Sciatic nerve (tissue), 2 donors: Measurements from ENCODE around the gene ATXN1. TPM values are rescaled to one million over a fixed set of nuclear protein-coding genes. Genes with fewer than 3 reads are reported as not detected.

Experiments
- ATAC-seq: fragments of 200-7000 bp; cut with Tn5 transposase; one replicate; pipeline ENCODE4 v1.9.1; 2020; ENCODE audit warnings: mild to moderate bottlenecking, moderate library complexity
- DNase-seq: peaks from one replicate; pipeline ENCODE4 v3.0.0-alpha.2; 2020; ENCODE audit warnings: low spot score
- intact Hi-C: fragments of 100-400 bp; cut with DNase I; formaldehyde crosslinking; loops from one replicate; pipeline ENCODE4 v1.14.2; 2022
- total RNA-seq: library from RNA; stranded (reverse); fragmentation: NEBNext Ultra II Directional; extraction: Animal tissue kit (Norgen Biotek cat#: 25700); gene quantifications from one replicate; pipeline ENCODE4 v1.2.1, GENCODE V29; 2021
- donor health status: DM: no; HTN: no; CAD: no.
- donor health status: DM: no; HTN: no; CAD: no.

ATXN1 gene
- total RNA-seq, 1 donor from 2014 or later, result 70.0 TPM

DNA sequence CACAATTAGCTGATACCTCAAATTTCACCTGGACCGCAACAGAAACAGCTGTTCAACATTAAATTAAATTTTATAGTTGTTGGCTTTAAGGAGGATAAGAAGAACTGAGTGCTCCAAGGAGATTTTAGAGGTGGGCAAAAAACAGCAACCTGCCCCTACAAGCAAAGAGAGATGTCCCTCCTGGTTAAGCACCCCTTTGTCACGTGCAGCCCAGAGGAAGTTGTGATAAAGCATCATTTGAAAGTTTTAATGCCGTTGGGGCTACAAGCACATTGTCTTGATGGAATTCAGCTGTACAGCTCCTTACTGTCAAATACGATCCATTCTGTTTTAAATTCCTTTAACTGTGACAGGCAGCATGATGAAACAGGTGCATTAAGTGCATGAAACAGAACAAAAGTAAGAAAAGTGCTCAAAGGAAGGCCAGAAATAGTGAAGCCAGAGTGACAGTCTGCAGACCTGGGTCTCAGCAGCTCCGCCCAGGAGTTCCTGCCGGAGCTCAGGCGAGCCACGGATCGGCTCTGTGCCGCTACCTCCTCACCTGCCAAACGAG, 327.8 kb downstream of the ATXN1 start:
- no peak for DNase-seq
- intact Hi-C loops, result no loop called here

GRCh38 chr6:16432075-16433032, 328.9 kb downstream of the ATXN1 start:
- DNase-seq, result peak; percentile 65
- ATAC-seq, result peak; percentile 64
- intact Hi-C loops, result no loop called here

More for the DNA sequence above, 327.8 kb downstream of the ATXN1 start:
- no peak for ATAC-seq

DNA sequence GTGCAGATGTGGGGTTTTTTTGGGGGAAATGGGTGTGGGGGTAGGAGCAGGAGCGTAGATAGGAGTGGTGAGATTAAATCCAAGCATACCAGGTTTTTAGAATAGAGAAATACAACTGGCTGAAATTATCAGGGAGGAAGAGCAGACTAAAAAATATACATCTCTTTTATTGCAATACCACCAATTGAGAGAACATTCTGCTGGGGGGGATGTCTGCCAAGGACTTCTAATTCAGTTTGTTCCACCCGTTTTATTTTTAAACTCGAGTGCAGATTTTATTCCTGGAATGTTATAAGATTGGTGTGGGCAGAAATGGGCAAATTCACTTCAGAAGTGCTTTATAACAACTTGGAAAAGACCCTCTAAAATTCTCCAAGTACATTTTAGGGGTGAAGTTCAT, 330.2 kb downstream of the ATXN1 start:
- DNase-seq (no peak), ATAC-seq (no peak)
- intact Hi-C loops, result no loop called here

- DNase-seq (no peak), ATAC-seq (no peak)
- intact Hi-C loops, result no loop called here
Observed at GRCh38 chr6:16430391-16431089, 330.7 kb downstream of the ATXN1 start.

DNA sequence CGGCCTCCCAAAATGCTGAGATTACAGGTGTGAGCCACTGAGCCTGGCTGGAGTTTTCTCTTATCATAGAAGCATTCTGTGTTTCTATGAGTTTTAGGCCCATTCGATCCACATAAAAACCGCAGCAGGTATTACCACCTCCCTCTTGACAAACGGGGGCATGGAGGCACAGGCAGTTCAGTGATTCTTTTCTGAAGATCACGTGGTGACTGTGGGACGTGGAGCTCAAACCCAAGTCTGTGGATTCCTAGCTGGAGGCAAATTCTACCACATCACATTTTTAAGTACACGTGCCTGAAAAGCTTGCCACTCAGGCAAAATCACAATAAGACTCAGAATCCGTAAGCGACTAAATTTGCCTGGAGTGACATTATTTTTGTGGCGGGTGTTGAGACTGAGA, 331.6 kb downstream of the ATXN1 start:
- ATAC-seq (no peak), DNase-seq (no peak)
- intact Hi-C loops, result no loop called here

DNA sequence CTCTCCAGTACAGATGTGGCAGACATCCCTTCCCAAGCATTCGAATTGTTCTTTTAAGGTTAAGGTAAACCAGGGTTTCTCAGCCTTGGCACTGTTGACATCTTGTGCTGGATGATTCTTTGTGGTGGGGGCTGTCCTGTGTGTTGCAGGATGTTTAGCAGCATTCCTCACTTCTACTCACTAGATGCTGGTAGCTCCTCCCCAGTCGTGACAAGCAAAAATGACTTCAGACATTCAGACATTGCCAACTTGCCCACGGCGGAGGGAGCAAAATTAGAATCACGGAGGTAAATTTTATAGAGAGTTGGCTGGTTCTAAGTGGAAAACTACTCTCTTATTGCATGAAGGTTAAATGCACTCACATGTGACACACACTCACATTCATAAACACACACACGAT, 334.1 kb downstream of the ATXN1 start:
- intact Hi-C loops, result no loop called here
- no peak for ATAC-seq
- no peak for DNase-seq

DNA sequence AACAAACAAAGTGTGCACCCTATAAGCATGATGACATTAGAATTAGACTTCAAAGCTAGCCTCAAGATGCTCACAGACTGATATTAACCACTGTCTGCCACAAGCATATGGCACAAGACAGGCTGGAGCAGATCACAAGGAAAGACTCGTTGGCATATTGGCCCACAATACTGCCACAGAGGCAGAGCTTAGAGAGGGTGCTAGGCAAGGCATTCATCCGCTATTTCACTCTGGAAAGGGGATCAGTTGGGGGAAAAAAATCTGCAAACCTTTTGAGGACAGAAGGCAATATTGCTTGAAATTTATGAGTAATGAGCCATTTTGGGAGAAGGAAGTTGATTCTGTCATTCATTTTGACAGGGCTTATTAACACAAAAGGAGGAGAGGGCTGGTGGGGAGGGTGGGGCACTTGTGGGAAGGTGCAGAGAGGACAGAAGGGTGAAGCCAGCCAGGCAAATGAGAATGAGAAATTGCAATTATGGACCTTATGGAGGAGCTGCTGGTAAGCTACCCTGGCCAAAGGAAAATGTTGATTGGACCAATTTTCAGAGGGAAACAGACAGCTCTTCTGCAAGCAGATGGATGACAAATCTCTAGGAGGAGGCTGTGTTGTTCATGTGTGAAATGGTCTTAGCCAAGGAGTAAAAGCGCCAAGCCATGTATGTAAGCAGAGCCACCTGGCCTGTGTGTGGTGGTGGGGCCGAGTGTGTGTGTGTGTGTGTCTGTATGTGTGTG, 335.2 kb downstream of the ATXN1 start:
- ATAC-seq (no peak), DNase-seq (no peak)
- intact Hi-C loops, result no loop called here

DNA sequence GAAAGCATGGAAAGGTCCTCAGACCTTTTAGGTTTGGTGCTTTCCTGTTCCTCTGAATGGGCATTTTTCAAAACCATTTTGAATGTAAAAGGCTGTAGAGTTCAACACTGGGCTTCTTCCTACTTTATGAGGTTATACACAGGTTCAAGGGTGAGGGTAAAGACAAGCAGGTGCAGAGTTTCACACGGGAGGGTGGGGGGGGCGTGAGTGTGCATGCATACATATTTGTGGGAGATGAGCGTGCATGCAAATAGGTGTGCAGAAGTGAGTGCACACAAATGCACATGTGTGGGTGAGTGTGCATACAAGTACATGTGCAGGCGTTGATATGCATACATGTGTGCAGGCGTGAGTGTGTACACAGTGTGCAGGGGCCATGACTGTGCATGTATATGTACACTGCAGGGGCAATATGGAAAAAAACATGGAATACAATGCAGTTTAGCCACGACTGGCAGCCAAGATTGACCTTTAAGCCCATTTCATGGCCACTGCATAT, 339.7 kb downstream of the ATXN1 start:
- ATAC-seq (no peak), DNase-seq (no peak)
- intact Hi-C loops, result no loop called here

DNA sequence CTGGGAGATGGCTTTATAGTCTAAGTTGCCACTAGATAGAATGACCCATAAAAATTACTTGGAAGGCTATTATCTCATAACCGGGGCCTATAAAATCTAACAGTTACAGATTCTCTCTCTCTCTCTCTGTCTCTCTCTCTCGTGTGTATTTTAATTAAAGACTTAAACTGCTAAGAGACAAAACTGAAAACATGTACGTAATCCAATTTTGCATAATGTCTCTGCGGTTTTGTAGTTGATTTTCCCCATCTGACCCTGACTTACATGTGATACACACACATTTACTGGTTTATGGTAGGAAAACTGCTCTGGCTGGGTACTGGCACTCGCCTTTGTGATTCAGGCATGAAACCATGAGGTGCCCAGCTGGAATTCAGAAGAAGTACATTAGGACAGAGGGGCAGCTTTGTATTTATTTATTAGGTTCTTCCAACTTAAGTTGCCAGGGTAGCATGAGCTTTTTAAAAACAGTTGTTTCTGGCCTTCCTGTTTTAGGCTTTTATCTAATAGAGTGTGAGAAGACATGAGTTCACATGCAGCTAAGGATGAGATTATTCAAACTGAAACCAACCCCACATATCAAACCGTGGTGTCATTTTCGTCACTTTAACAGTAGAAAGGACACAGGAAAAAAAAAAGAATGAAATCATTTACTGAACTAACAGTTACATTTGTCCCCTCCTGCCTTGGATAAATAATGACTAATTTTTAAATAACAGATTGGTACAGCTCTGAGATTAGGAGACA, 340.4 kb downstream of the ATXN1 start:
- no peak for DNase-seq
- intact Hi-C loops, result no loop called here
- peak; percentile 66 for ATAC-seq

- DNase-seq (no peak), ATAC-seq (no peak)
- intact Hi-C loops, result no loop called here
Observed at GRCh38 chr6:16420337-16420714, 340.9 kb downstream of the ATXN1 start.

GRCh38 chr6:16419636-16420336, 341.5 kb downstream of the ATXN1 start:
- intact Hi-C loops, result no loop called here
- ATAC-seq (no peak), DNase-seq (no peak)

GRCh38 chr6:16418151-16418550, 343.1 kb downstream of the ATXN1 start:
- intact Hi-C loops, result no loop called here
- DNase-seq (no peak), ATAC-seq (no peak)

- intact Hi-C loops, result no loop called here
- ATAC-seq (no peak), DNase-seq (no peak)
Observed at GRCh38 chr6:16415677-16416076, 345.6 kb downstream of the ATXN1 start.

DNA sequence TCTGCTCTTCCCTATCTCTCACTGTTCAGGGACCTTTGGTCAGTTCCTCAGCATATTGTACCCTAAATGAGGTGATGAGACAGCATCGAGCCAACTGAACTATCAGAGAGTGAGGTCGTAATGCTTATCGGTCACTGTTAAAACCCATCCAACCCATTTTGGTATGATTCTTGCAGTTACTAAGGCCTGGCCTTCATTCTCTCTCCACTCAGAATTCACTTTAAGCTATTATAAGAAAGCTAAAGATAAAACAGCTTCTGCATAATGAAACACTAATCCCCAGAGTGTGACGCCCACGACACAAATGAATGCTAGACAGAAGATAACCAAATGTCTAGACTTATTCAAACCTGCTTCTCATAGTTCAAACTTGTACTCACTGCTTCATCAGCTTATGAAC, 347.1 kb downstream of the ATXN1 start:
- intact Hi-C loops, result no loop called here
- DNase-seq (no peak), ATAC-seq (no peak)

DNA sequence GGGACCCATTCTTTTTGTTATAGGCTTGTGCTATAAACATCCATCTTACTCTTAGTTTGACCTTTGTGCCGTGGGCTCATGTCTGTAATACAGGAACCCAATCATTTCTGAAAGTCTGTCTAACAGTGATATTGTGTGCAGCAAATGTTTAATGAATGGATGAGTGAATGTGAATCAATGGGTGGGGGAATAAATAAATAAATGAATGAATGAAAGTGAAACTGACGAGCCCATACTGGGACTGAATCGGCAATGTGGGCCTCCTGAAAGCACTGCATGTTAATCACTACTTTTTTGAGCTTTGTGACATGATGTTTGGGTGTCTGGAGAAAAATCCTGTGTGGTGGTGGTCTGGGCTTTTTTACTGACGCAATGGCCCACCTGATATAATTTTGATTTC, 347.9 kb downstream of the ATXN1 start:
- intact Hi-C loops, result no loop called here
- no peak for DNase-seq

GRCh38 chr6:16412982-16413381, 348.3 kb downstream of the ATXN1 start:
- no peak for ATAC-seq
- intact Hi-C loops, result no loop called here
- no peak for DNase-seq

More for the DNA sequence above, 347.9 kb downstream of the ATXN1 start:
- no peak for ATAC-seq

DNA sequence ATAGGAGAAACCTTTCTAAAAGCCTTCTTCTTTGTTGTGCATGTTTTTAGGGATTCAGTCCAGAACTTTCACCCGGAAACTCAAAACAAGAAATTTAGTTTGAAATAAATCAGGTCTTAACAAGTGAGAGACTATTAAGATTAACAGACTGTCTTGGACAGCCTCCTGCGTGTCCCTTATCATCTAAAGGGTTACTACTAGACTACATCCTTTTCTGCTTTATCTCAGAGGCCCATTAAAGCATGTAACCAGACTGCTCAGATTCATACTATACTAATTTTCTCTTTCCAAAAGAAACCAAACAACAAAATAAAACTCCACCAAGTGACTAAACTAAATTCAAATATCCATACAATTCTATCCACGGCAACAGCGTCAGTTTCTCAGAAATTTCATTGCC, 349.1 kb downstream of the ATXN1 start:
- intact Hi-C loops, result no loop called here

More for the DNA sequence above, 349.1 kb downstream of the ATXN1 start:
- DNase-seq, result no peak
- no peak for ATAC-seq
